H1 (cell line): ENCODE data around the gene PA2G4. TPM values are rescaled to one million over a fixed set of nuclear protein-coding genes. Genes with fewer than 3 reads are reported as not detected.

ENCODE experiments used
- CHD1 ChIP-seq: IDR thresholded peaks from 2 replicates; pipeline ENCODE4 v1.6.1; 2012; ENCODE audit warnings: low read depth, low read length, improper control_type of control experiment
- E2F6 ChIP-seq: IDR thresholded peaks from 2 replicates; pipeline ENCODE4 v1.6.1; 2012; ENCODE audit warnings: inconsistent platforms
- JUND ChIP-seq: IDR thresholded peaks from 2 replicates; pipeline ENCODE4 v1.6.1; 2011; ENCODE audit warnings: mild to moderate bottlenecking, improper control_type of control experiment, low read length
- KDM1A ChIP-seq: fragments of 200-600, 300-600 bp; sonication (generic); IDR thresholded peaks from 2 replicates; pipeline ENCODE4 v1.7.1; 2016; ENCODE audit warnings: mild to moderate bottlenecking, low read length, borderline replicate concordance
- KDM5A ChIP-seq: fragments of 200-600 bp; IDR thresholded peaks from 2 replicates; pipeline ENCODE4 v1.7.1; 2012; ENCODE audit warnings: mild to moderate bottlenecking, low read length, inconsistent platforms, mixed read lengths
- NRF1 ChIP-seq: IDR thresholded peaks from 2 replicates; pipeline ENCODE4 v1.6.1; 2011; ENCODE audit warnings: mild to moderate bottlenecking, low read depth, low read length, improper control_type of control experiment
- PHF8 ChIP-seq: fragments of 200-600 bp; sonication (generic); conservative IDR thresholded peaks from 2 replicates; pipeline ENCODE4 v1.7.1; 2012; ENCODE audit warnings: low read depth, mild to moderate bottlenecking, inconsistent platforms, low read length, moderate library complexity
- POLR2A ChIP-seq, 2 experiments: IDR thresholded peaks; 1 replicate in 1 of 2; 2 replicates in 1 of 2; pipeline ENCODE4 v1.6.1; 2011; ENCODE audit warnings: low read depth in 2 of 2, low read length in 2 of 2, mild to moderate bottlenecking in 2 of 2; ENCODE audit errors: control extremely low read depth in 1 of 2
- POLR2AphosphoS5 ChIP-seq: IDR thresholded peaks from 2 replicates; pipeline ENCODE4 v1.6.1; 2011; ENCODE audit warnings: low read depth, low read length
- RNF2 ChIP-seq: fragments of 200-900, 300-1000 bp; sonication (generic); IDR thresholded peaks from 2 replicates; pipeline ENCODE4 v1.7.1; 2016; ENCODE audit warnings: borderline replicate concordance, low read depth, mild to moderate bottlenecking, antibody characterized with exemption, low read length; ENCODE audit not compliant: poor library complexity, severe bottlenecking; ENCODE audit errors: missing control alignments
- SIN3A ChIP-seq, 2 experiments: IDR thresholded peaks in 1 of 2; conservative IDR thresholded peaks in 1 of 2; 2 replicates each; pipeline ENCODE4 v1.6.1; 2011 to 2012; ENCODE audit warnings: low read length in 2 of 2, improper control_type of control experiment in 1 of 2, low read depth in 1 of 2, mild to moderate bottlenecking in 1 of 2
- TAF1 ChIP-seq: IDR thresholded peaks from 2 replicates; pipeline ENCODE4 v1.6.1; 2011; ENCODE audit warnings: mild to moderate bottlenecking, low read depth, low read length
- TBP ChIP-seq: IDR thresholded peaks from 2 replicates; pipeline ENCODE4 v1.6.1; 2011; ENCODE audit warnings: low read depth, low read length, improper control_type of control experiment
- YY1 ChIP-seq: IDR thresholded peaks from 2 replicates; pipeline ENCODE4 v1.6.1; 2011; ENCODE audit warnings: low read depth, mild to moderate bottlenecking, low read length
- polyA plus RNA-seq, 7 experiments: library from polyadenylated mRNA; depleted of rRNA in 3 of 7; stranded (reverse) in 5 of 7; unstranded in 2 of 7; fragments of >200 nt in 5 of 7; fragments of 200-250 nt in 2 of 7; gene quantifications; 1 replicate in 5 of 7; 2 replicates in 1 of 7; 4 replicates in 1 of 7; pipeline versions ENCODE4 v1.2.1 to v1.2.3, GENCODE V29; 2011 to 2013; ENCODE audit warnings: missing spikeins in 2 of 7, mixed read lengths in 2 of 7
- total RNA-seq: library from RNA; stranded (reverse); fragmentation: NEBNext Ultra II Directional; extraction: Animal tissue kit (Norgen Biotek cat#: 25700); gene quantifications from 2 replicates; pipeline ENCODE4 v1.2.1, GENCODE V29; 2021
- TF ChIP-seq, protein P1 (sequence below), 3 experiments: IDR thresholded peaks; 1 replicate in 2 of 3; 2 replicates in 1 of 3; pipeline versions ENCODE4 v1.5.1 to v1.6.1; 2011; ENCODE audit warnings: low read length in 3 of 3, mild to moderate bottlenecking in 3 of 3, inconsistent platforms in 2 of 3, low read depth in 1 of 3, moderate library complexity in 1 of 3; ENCODE audit not compliant: insufficient read depth in 1 of 3; ENCODE audit errors: control extremely low read depth in 1 of 3

The PA2G4 gene
- total and polyA plus RNA-seq, 2 of the 8 experiments (the other 6 are each of a cell fraction or from before 2014, with no cell fraction given) = 159 to 242 TPM

- TF ChIP-seq KDM5A (0 out of 2 replicates have a peak, but pooled peaks have one; percentile 27), POLR2A (IDR thresholded peaks at IDR 0.05; ENCODE audit: control extremely low read depth in 1 of 2, low read depth in 2 of 2, low read length in 2 of 2) (peak; percentile 46 to 59; a peak in 2 of 3 replicates), CHD1 (no peak), JUND (peak; percentile 54; the same call in 1 of the 2 replicates), POLR2AphosphoS5 (peak; percentile 87), TBP (peak; percentile 71; the same call in 1 of the 2 replicates), E2F6 (no peak), RNF2 (no peak), PHF8 (peak; percentile 66), SIN3A (conservative IDR thresholded peaks at IDR 0.05 in 1 of 2, IDR thresholded peaks at IDR 0.05 in 1 of 2; ENCODE audit: low read depth in 1 of 2, low read length in 2 of 2) (peak in 1 of 2 experiments; percentile 88; a peak in 2 of 4 replicates), KDM1A (no peak), TAF1 (peak; percentile 77), NRF1 (no peak), YY1 (peak; percentile 86)
- TF ChIP-seq, protein P1, sequence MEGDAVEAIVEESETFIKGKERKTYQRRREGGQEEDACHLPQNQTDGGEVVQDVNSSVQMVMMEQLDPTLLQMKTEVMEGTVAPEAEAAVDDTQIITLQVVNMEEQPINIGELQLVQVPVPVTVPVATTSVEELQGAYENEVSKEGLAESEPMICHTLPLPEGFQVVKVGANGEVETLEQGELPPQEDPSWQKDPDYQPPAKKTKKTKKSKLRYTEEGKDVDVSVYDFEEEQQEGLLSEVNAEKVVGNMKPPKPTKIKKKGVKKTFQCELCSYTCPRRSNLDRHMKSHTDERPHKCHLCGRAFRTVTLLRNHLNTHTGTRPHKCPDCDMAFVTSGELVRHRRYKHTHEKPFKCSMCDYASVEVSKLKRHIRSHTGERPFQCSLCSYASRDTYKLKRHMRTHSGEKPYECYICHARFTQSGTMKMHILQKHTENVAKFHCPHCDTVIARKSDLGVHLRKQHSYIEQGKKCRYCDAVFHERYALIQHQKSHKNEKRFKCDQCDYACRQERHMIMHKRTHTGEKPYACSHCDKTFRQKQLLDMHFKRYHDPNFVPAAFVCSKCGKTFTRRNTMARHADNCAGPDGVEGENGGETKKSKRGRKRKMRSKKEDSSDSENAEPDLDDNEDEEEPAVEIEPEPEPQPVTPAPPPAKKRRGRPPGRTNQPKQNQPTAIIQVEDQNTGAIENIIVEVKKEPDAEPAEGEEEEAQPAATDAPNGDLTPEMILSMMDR (IDR thresholded peaks at IDR 0.05; ENCODE audit: control extremely low read depth in 1 of 3, insufficient read depth in 1 of 3, low read depth in 1 of 3, low read length in 3 of 3) = no peak
These were observed 47.9 kb downstream of the PA2G4 start, which contains the start of gene MYL6B (continued) for GRCh38 chr12:56152132-56152755.
